ENCODE results near the gene BRF1.

- no peak for TF ChIP-seq CTCF (IDR thresholded peaks at IDR 0.05; ENCODE audit: low read depth, low read length, poor library complexity, severe bottlenecking)
- no peak for TF ChIP-seq EZH2phosphoT487 (IDR thresholded peaks at IDR 0.05; ENCODE audit: borderline replicate concordance, low read length)
Observed at GRCh38 chr14:105240811-105241576, 59.8 kb downstream of the BRF1 start.

Measured in DOHH2 (cell line).